Measurements from ENCODE around the gene BTBD9. TPM values are rescaled to one million over a fixed set of nuclear protein-coding genes. Genes with fewer than 3 reads are reported as not detected.
A peak's percentile ranks its signal among the peaks of the same experiment; 100 is the strongest.

Gene BTBD9
- total RNA-seq, 1 donor from 2014 or later, result 18.1 TPM

- ATAC-seq (no peak), DNase-seq (no peak)
- intact Hi-C loops (cut with micrococcal nuclease), result no loop called here
These were observed 468.9 kb downstream of the BTBD9 start for GRCh38 chr6:38170666-38171355.

- no peak for ATAC-seq
- intact Hi-C loops (cut with micrococcal nuclease), result no loop called here
- DNase-seq, result no peak
These were observed 469.7 kb downstream of the BTBD9 start for GRCh38 chr6:38169977-38170526.

- intact Hi-C loops (cut with micrococcal nuclease), result no loop called here
- ATAC-seq, result peak; percentile 16
- no peak for DNase-seq
These were observed 470.3 kb downstream of the BTBD9 start for GRCh38 chr6:38169221-38169976.

- intact Hi-C loops (cut with micrococcal nuclease), result no loop called here
- ATAC-seq (peak; percentile 15), DNase-seq (peak; percentile 51)
These were observed 471.0 kb downstream of the BTBD9 start for GRCh38 chr6:38168699-38169098.

- intact Hi-C loops (cut with micrococcal nuclease), result no loop called here
- ATAC-seq (no peak), DNase-seq (no peak)
These were observed 471.6 kb downstream of the BTBD9 start for GRCh38 chr6:38168126-38168525.

GRCh38 chr6:38167598-38167997, 472.1 kb downstream of the BTBD9 start:
- no peak for ATAC-seq
- intact Hi-C loops (cut with micrococcal nuclease), result no loop called here
- DNase-seq, result no peak

GRCh38 chr6:38166411-38167240, 473.1 kb downstream of the BTBD9 start:
- ATAC-seq, result no peak
- intact Hi-C loops (cut with micrococcal nuclease), result no loop called here
- DNase-seq, result no peak

GRCh38 chr6:38164671-38165108, 475.0 kb downstream of the BTBD9 start:
- no peak for DNase-seq
- no peak for ATAC-seq
- intact Hi-C loops (cut with micrococcal nuclease), result no loop called here

- no peak for DNase-seq
- intact Hi-C loops (cut with micrococcal nuclease), result no loop called here
- ATAC-seq, result no peak
These were observed 475.6 kb downstream of the BTBD9 start for GRCh38 chr6:38164131-38164481.

- no peak for ATAC-seq
- intact Hi-C loops (cut with micrococcal nuclease), result no loop called here
These were observed 476.3 kb downstream of the BTBD9 start for GRCh38 chr6:38163186-38164130.

GRCh38 chr6:38162493-38163185, 477.1 kb downstream of the BTBD9 start:
- intact Hi-C loops (cut with micrococcal nuclease), result no loop called here
- no peak for ATAC-seq
- DNase-seq, result no peak

More at GRCh38 chr6:38163186-38164130, 476.3 kb downstream of the BTBD9 start:
- no peak for DNase-seq

GRCh38 chr6:38161754-38162492, 477.8 kb downstream of the BTBD9 start:
- DNase-seq (no peak), ATAC-seq (no peak)
- intact Hi-C loops (cut with micrococcal nuclease), result no loop called here

- intact Hi-C loops (cut with micrococcal nuclease), result no loop called here
- DNase-seq (no peak), ATAC-seq (no peak)
These were observed 478.4 kb downstream of the BTBD9 start for GRCh38 chr6:38161331-38161730.

GRCh38 chr6:38160831-38161230, 478.9 kb downstream of the BTBD9 start:
- intact Hi-C loops (cut with micrococcal nuclease), result no loop called here
- DNase-seq, result no peak
- no peak for ATAC-seq

GRCh38 chr6:38159596-38159995, 480.1 kb downstream of the BTBD9 start:
- intact Hi-C loops (cut with micrococcal nuclease), result no loop called here
- DNase-seq, result no peak
- no peak for ATAC-seq

GRCh38 chr6:38158762-38159350, 480.9 kb downstream of the BTBD9 start:
- no peak for ATAC-seq
- intact Hi-C loops (cut with micrococcal nuclease), result no loop called here
- no peak for DNase-seq

GRCh38 chr6:38157905-38158304, 481.8 kb downstream of the BTBD9 start:
- ATAC-seq, result no peak
- intact Hi-C loops (cut with micrococcal nuclease), result no loop called here
- no peak for DNase-seq
